ENCODE results near the gene SCFD2. TPM values are rescaled to one million over a fixed set of nuclear protein-coding genes. Genes with fewer than 3 reads are reported as not detected.

SCFD2 gene
- total and polyA plus RNA-seq, 8 donors: 11.4 to 26.6 (median 13.7) TPM

- no peaks in the 10 kb centered on the region for H3K36me3 ChIP-seq
- DNase-seq (no peak), ATAC-seq (no peak)
- H3K4me1 ChIP-seq: no peaks in the 10 kb centered on the region
- no peaks in the 10 kb centered on the region for H3K9me3 ChIP-seq
- TF ChIP-seq CTCF (IDR thresholded peaks at IDR 0.05): no peak
- no peak overlapping the region for H3K27ac ChIP-seq
- no peak overlapping the region for H3K4me3 ChIP-seq
- intact Hi-C loops (cut with DNase I): no loop called here
- no peaks in the 10 kb centered on the region for H3K27me3 ChIP-seq
Observed at GRCh38 chr4:52935317-52935716, 430.5 kb downstream of the SCFD2 start.

GRCh38 chr4:52933738-52934137 lies 432.1 kb downstream of the SCFD2 start:
- no peak for DNase-seq
- H3K27me3 ChIP-seq: no peaks in the 10 kb centered on the region
- no peaks in the 10 kb centered on the region for H3K9me3 ChIP-seq
- no peak overlapping the region for H3K27ac ChIP-seq
- ATAC-seq: no peak
- H3K36me3 ChIP-seq: no peaks in the 10 kb centered on the region
- H3K4me3 ChIP-seq: no peak overlapping the region
- intact Hi-C loops (cut with DNase I): no loop called here
- no peaks in the 10 kb centered on the region for H3K4me1 ChIP-seq
- no peak for TF ChIP-seq CTCF (IDR thresholded peaks at IDR 0.05)

GRCh38 chr4:52932591-52933470 lies 433.0 kb downstream of the SCFD2 start:
- Histone ChIP-seq H3K36me3 (no peaks in the 10 kb centered on the region), H3K27ac (no peak overlapping the region), H3K4me3 (no peak overlapping the region), H3K4me1 (no peaks in the 10 kb centered on the region), H3K9me3 (no peaks in the 10 kb centered on the region), H3K27me3 (no peaks in the 10 kb centered on the region)
- no peak for ATAC-seq
- no peak for TF ChIP-seq CTCF (IDR thresholded peaks at IDR 0.05)
- DNase-seq: no peak
- intact Hi-C loops (cut with DNase I): no loop called here

- Histone ChIP-seq H3K4me1 (no peaks in the 10 kb centered on the region), H3K27ac (no peak overlapping the region), H3K27me3 (no peaks in the 10 kb centered on the region), H3K4me3 (no peak overlapping the region), H3K36me3 (no peaks in the 10 kb centered on the region), H3K9me3 (no peaks in the 10 kb centered on the region)
- no peak for ATAC-seq
- no peak for DNase-seq
- no peak for TF ChIP-seq CTCF (IDR thresholded peaks at IDR 0.05)
- intact Hi-C loops (cut with DNase I): no loop called here
Observed at GRCh38 chr4:52931243-52931642, 434.6 kb downstream of the SCFD2 start.

GRCh38 chr4:52926196-52926974 lies 439.5 kb downstream of the SCFD2 start:
- DNase-seq (peak in 1 of 4 donors; percentile 20), ATAC-seq (no peak)
- Histone ChIP-seq H3K36me3 (no peaks in the 10 kb centered on the region), H3K4me3 (no peak overlapping the region), H3K27ac (no peak overlapping the region), H3K27me3 (no peaks in the 10 kb centered on the region), H3K9me3 (no peaks in the 10 kb centered on the region), H3K4me1 (no peaks in the 10 kb centered on the region)
- no peak for TF ChIP-seq CTCF (IDR thresholded peaks at IDR 0.05)
- intact Hi-C loops (cut with DNase I): no loop called here

Measured in left lung (tissue), 10 donors.